HepG2 (cell line): ENCODE results near the gene POU6F1. TPM values are rescaled to one million over a fixed set of nuclear protein-coding genes. Genes with fewer than 3 reads are reported as not detected.
A peak's percentile ranks its signal among the peaks of the same experiment; 100 is the strongest.

Source experiments
- ATF7-NPFF ChIP-seq: sonication (generic); formaldehyde crosslinking; IDR thresholded peaks from 2 replicates; pipeline ENCODE4 v1.8.1; 2023; ENCODE audit warnings: mild to moderate bottlenecking, low read depth, missing genetic modification reagents, moderate library complexity
- GATAD2A ChIP-seq: IDR thresholded peaks from 2 replicates; pipeline ENCODE4 v1.6.1; 2016
- ISL2 ChIP-seq: sonication (generic); formaldehyde crosslinking; IDR thresholded peaks from 2 replicates; pipeline ENCODE4 v1.5.0; 2020; ENCODE audit warnings: missing genetic modification reagents
- MEIS1 ChIP-seq: sonication (generic); formaldehyde crosslinking; IDR thresholded peaks from 2 replicates; pipeline ENCODE4 v1.9.0; 2021; ENCODE audit warnings: mild to moderate bottlenecking, missing genetic modification reagents, moderate library complexity, borderline replicate concordance
- MYC ChIP-seq: sonication (generic); formaldehyde crosslinking; IDR thresholded peaks from 2 replicates; pipeline ENCODE4 v1.9.0; 2021; ENCODE audit warnings: missing genetic modification reagents, borderline replicate concordance
- NFE2 ChIP-seq: sonication (generic); formaldehyde crosslinking; IDR thresholded peaks from 2 replicates; pipeline ENCODE4 v1.4.0; 2020; ENCODE audit warnings: missing genetic modification reagents
- NFYB ChIP-seq: sonication (generic); formaldehyde crosslinking; IDR thresholded peaks from 2 replicates; pipeline ENCODE4 v1.4.0; 2020; ENCODE audit warnings: missing genetic modification reagents
- ONECUT2 ChIP-seq: sonication (generic); formaldehyde crosslinking; IDR thresholded peaks from 2 replicates; pipeline ENCODE4 v1.4.0; 2020; ENCODE audit warnings: missing genetic modification reagents
- POGZ ChIP-seq: sonication (generic); formaldehyde crosslinking; IDR thresholded peaks from 2 replicates; pipeline ENCODE4 v1.4.0; 2020; ENCODE audit warnings: mild to moderate bottlenecking, missing genetic modification reagents
- PRDM4 ChIP-seq: sonication (generic); formaldehyde crosslinking; IDR thresholded peaks from 2 replicates; pipeline ENCODE4 v1.9.0; 2021; ENCODE audit warnings: missing genetic modification reagents, borderline replicate concordance
- RARG ChIP-seq: sonication (generic); formaldehyde crosslinking; IDR thresholded peaks from 2 replicates; pipeline ENCODE4 v1.4.0; 2020; ENCODE audit warnings: low read depth, mild to moderate bottlenecking, missing genetic modification reagents
- SIN3A ChIP-seq: IDR thresholded peaks from 2 replicates; pipeline ENCODE4 v1.6.1; 2011; ENCODE audit warnings: low read depth, mild to moderate bottlenecking, control low read depth, low read length, borderline replicate concordance
- TCF12 ChIP-seq, 2 experiments: fragments of 450-650 bp in 1 of 2; sonication (generic) in 1 of 2; formaldehyde crosslinking in 1 of 2; IDR thresholded peaks; 2 replicates each; pipeline versions ENCODE4 v1.6.1 to v1.8.0; 2017 to 2022; ENCODE audit warnings: antibody characterized with exemption in 1 of 2, mild to moderate bottlenecking in 1 of 2, missing genetic modification reagents in 1 of 2, moderate library complexity in 1 of 2
- ZBTB21 ChIP-seq: sonication (generic); formaldehyde crosslinking; IDR thresholded peaks from 2 replicates; pipeline ENCODE4 v1.4.0; 2020; ENCODE audit warnings: missing genetic modification reagents
- ZBTB49 ChIP-seq: sonication (generic); formaldehyde crosslinking; IDR thresholded peaks from 2 replicates; pipeline ENCODE4 v1.4.0; 2020; ENCODE audit warnings: missing genetic modification reagents, borderline replicate concordance
- ZKSCAN1 ChIP-seq: fragments of 150-350 bp; IDR thresholded peaks from 2 replicates; pipeline ENCODE4 v1.6.1; 2014; ENCODE audit warnings: low read length
- ZNF496 ChIP-seq: sonication (generic); formaldehyde crosslinking; IDR thresholded peaks from 2 replicates; pipeline ENCODE4 v1.8.1; 2023; ENCODE audit warnings: mild to moderate bottlenecking, moderate library complexity, missing genetic modification reagents; ENCODE audit not compliant: insufficient replicate concordance
- ZNF639 ChIP-seq: conservative IDR thresholded peaks from 2 replicates; pipeline ENCODE4 v1.6.1; 2018; ENCODE audit warnings: missing genetic modification reagents
- ZZZ3 ChIP-seq: sonication (generic); formaldehyde crosslinking; IDR thresholded peaks from 2 replicates; pipeline ENCODE4 v1.4.0; 2020; ENCODE audit warnings: missing genetic modification reagents, mild to moderate bottlenecking, borderline replicate concordance
- polyA plus RNA-seq, 8 experiments: library from polyadenylated mRNA; depleted of rRNA in 3 of 8; stranded (reverse) in 7 of 8; unstranded in 1 of 8; fragments of >200 nt; fragmentation: Illumina TruSeq in 4 of 8; extraction: Trizol in 4 of 8; gene quantifications; 2 replicates each; pipeline versions ENCODE4 v1.2.1 to v1.2.3, GENCODE V29; 2011 to 2016; ENCODE audit warnings: low read depth in 4 of 8, missing spikeins in 1 of 8, mixed read lengths in 1 of 8; ENCODE audit not compliant: insufficient read depth in 1 of 8
- total RNA-seq, 5 experiments: library from RNA; depleted of rRNA; stranded (reverse); fragments of >200 nt; fragmentation: Illumina TruSeq; extraction: Trizol; gene quantifications; 2 replicates each; pipeline ENCODE4 v1.2.3, GENCODE V29; 2016; ENCODE audit warnings: low read depth in 1 of 5
- TF ChIP-seq, protein P1 (sequence below): sonication (generic); formaldehyde crosslinking; IDR thresholded peaks from 2 replicates; pipeline ENCODE4 v1.8.0; 2023; ENCODE audit warnings: mild to moderate bottlenecking, missing genetic modification reagents
- TF ChIP-seq, protein P2 (sequence below): sonication (generic); formaldehyde crosslinking; IDR thresholded peaks from 2 replicates; pipeline ENCODE4 v1.4.0; 2020; ENCODE audit warnings: missing genetic modification reagents

Gene POU6F1
- total and polyA plus RNA-seq, 2 of the 13 experiments (the other 11 are each of a cell fraction or from before 2014, with no cell fraction given) = 0.48 to 0.51 TPM

DNA sequence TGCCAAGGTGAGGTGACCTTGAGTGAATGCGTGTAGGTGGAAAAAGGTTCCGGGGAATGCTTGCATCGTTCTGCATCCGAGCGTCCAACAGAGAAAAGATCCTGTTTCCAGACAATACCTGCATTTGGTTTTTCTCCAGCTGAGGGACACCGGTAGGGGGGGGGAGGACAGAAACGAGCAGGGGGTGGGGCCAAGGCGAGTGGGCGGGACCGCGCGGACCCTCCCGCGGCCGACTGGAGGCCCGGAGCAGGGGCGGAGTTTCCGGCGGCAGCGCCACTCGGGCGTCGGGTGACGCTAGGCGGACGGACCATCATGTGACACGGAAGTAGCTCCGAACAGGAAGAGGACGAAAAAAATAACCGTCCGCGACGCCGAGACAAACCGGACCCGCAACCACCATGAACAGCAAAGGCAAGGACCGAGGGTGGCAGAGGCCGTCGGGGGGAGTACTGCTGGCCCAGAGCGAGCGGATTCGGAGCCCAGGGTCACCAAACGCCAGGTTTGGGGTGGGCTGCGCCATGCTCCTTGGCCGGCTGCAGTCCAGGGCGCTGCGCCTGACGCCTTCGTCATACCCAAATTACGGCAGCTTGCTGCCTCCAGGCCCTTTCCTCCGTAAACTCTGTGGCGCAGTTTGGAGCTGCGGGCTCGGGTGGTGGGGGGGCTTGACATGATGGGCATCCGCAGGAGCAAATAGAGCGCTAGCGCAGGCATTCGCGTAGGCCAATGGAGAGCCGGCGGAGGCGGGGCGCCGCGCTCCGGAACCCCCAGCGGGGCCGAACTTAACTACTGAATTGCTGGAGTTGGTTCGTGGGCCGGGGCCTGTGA is 20.9 kb upstream of the POU6F1 start, which contains the start of gene DAZAP2 (continued):
- TF ChIP-seq ISL2 (CRISPR knock-in tag) = no peak
- TF ChIP-seq MYC (CRISPR knock-in tag) = peak; percentile 70; the same call in 1 of the 2 replicates
- no peak for TF ChIP-seq ZNF639 (CRISPR knock-in tag)
- TF ChIP-seq ZZZ3 (CRISPR knock-in tag) = no peak
- TF ChIP-seq SIN3A = peak; percentile 89
- TF ChIP-seq TCF12 (IDR thresholded peaks at IDR 0.05) = no peak
- TF ChIP-seq TCF12 (CRISPR knock-in tag; IDR thresholded peaks at IDR 0.05) = no peak
- no peak for TF ChIP-seq PRDM4 (CRISPR knock-in tag)
- TF ChIP-seq RARG = no peak
- TF ChIP-seq, protein P1, sequence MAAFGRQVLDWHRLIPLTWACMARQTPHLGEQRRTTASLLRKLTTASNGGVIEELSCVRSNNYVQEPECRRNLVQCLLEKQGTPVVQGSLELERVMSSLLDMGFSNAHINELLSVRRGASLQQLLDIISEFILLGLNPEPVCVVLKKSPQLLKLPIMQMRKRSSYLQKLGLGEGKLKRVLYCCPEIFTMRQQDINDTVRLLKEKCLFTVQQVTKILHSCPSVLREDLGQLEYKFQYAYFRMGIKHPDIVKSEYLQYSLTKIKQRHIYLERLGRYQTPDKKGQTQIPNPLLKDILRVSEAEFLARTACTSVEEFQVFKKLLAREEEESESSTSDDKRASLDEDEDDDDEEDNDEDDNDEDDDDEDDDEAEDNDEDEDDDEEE (CRISPR knock-in tag) = no peak; the same call in 1 of the 2 replicates
- TF ChIP-seq, protein P2, sequence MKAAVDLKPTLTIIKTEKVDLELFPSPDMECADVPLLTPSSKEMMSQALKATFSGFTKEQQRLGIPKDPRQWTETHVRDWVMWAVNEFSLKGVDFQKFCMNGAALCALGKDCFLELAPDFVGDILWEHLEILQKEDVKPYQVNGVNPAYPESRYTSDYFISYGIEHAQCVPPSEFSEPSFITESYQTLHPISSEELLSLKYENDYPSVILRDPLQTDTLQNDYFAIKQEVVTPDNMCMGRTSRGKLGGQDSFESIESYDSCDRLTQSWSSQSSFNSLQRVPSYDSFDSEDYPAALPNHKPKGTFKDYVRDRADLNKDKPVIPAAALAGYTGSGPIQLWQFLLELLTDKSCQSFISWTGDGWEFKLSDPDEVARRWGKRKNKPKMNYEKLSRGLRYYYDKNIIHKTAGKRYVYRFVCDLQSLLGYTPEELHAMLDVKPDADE (CRISPR knock-in tag) = peak; percentile 53; the same call in 1 of the 2 replicates
- TF ChIP-seq ATF7-NPFF (CRISPR knock-in tag) = peak; percentile 15; the same call in 1 of the 2 replicates
- TF ChIP-seq NFYB = peak; percentile 98
- TF ChIP-seq POGZ (CRISPR knock-in tag) = no peak; the same call in none of the 2 replicates
- no peak for TF ChIP-seq GATAD2A
- no peak; the same call in 1 of the 2 replicates for TF ChIP-seq NFE2 (CRISPR knock-in tag)
- TF ChIP-seq MEIS1 (CRISPR knock-in tag) = no peak
- TF ChIP-seq ZNF496 = no peak
- TF ChIP-seq ZKSCAN1 = no peak
- no peak for TF ChIP-seq ONECUT2
- TF ChIP-seq ZBTB21 (CRISPR knock-in tag) = no peak
- TF ChIP-seq ZBTB49 (CRISPR knock-in tag) = no peak
